ENCODE results near the gene NR3C2. TPM values are rescaled to one million over a fixed set of nuclear protein-coding genes. Genes with fewer than 3 reads are reported as not detected.

The NR3C2 gene
- polyA plus RNA-seq, 3 donors, result 0.09 to 0.27 (median 0.20) TPM

DNA sequence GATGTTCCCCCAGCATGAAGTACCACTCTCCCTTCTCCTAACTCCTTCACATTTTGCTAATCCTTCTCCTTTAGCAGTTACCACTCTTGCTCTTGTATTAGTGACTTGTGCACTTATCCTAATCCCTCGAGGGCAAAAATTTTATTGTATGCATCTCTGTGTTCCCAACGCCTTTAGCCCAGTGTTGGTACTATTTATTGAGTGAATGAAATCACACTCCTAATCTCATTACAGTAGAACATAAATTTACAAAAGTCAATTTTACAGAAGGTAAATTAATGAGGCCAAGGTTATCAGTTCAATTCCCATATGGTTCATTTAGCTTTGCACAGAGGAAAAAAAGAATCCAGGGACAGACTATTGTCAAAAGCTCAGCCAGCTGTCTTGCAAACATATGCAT, 178.4 kb downstream of the NR3C2 start:
- Mint-ChIP-seq H3K4me3 (no peak overlapping the region), H3K9me3 (peaks cover 1 to 11% (median 2%) of the 10 kb centered on the region in 7 donors), H3K27ac (no peak overlapping the region), H3K36me3 (no peaks in the 10 kb centered on the region), H3K27me3 (ENCODE audit: low read depth in 3 of 3) (no peaks in the 10 kb centered on the region), H3K4me1 (no peaks in the 10 kb centered on the region)
- Histone ChIP-seq H3K9me3 (replicated peaks in 1 of 2; ENCODE audit: control insufficient read depth in 1 of 2, insufficient read depth in 1 of 2, low read length in 2 of 2) (peaks cover 4% of the 10 kb centered on the region in 2 donors), H3K27me3 (ENCODE audit: control insufficient read depth in 2 of 2, insufficient read depth in 2 of 2, low read length in 2 of 2) (no peaks in the 10 kb centered on the region), H2AFZ (ENCODE audit: insufficient read depth, low read depth, low read length, poor library complexity, severe bottlenecking) (no peak overlapping the region), H3K9ac (ENCODE audit: insufficient read depth, low read length, poor library complexity, severe bottlenecking) (no peak overlapping the region), H4K20me1 (ENCODE audit: insufficient read depth, low read length) (no peaks in the 10 kb centered on the region), H3K4me2 (replicated peaks; ENCODE audit: extremely low read depth, low read length, poor library complexity, severe bottlenecking) (no peak overlapping the region), H3K27ac (ENCODE audit: low read depth in 1 of 2, low read length in 2 of 2) (no peak overlapping the region), H3K36me3 (replicated peaks in 1 of 2; ENCODE audit: control insufficient read depth in 1 of 2, insufficient read depth in 2 of 2, low read length in 2 of 2) (no peaks in the 10 kb centered on the region), H3K4me3 (replicated peaks in 1 of 3; ENCODE audit: low read depth in 2 of 3, low read length in 3 of 3) (no peak overlapping the region), H3K79me2 (ENCODE audit: insufficient read depth, low read length) (no peaks in the 10 kb centered on the region), H3K4me1 (ENCODE audit: control insufficient read depth in 1 of 2, insufficient read depth in 2 of 2, low read length in 2 of 2) (no peaks in the 10 kb centered on the region)
- TF ChIP-seq, protein P1, sequence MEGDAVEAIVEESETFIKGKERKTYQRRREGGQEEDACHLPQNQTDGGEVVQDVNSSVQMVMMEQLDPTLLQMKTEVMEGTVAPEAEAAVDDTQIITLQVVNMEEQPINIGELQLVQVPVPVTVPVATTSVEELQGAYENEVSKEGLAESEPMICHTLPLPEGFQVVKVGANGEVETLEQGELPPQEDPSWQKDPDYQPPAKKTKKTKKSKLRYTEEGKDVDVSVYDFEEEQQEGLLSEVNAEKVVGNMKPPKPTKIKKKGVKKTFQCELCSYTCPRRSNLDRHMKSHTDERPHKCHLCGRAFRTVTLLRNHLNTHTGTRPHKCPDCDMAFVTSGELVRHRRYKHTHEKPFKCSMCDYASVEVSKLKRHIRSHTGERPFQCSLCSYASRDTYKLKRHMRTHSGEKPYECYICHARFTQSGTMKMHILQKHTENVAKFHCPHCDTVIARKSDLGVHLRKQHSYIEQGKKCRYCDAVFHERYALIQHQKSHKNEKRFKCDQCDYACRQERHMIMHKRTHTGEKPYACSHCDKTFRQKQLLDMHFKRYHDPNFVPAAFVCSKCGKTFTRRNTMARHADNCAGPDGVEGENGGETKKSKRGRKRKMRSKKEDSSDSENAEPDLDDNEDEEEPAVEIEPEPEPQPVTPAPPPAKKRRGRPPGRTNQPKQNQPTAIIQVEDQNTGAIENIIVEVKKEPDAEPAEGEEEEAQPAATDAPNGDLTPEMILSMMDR (IDR thresholded peaks at IDR 0.05), result no peak
- intact Hi-C loops (cut with micrococcal nuclease), result no loop called here
- no peak for DNase-seq
- WGBS (ENCODE audit: insufficient coverage), result no CpG with 5 or more reads among the region's 2 CpGs

- Mint-ChIP-seq H3K9me3 (peaks cover 1 to 11% (median 2%) of the 10 kb centered on the region in 7 donors), H3K4me3 (no peak overlapping the region), H3K27me3 (ENCODE audit: low read depth in 3 of 3) (no peaks in the 10 kb centered on the region), H3K27ac (no peak overlapping the region), H3K4me1 (no peaks in the 10 kb centered on the region), H3K36me3 (no peaks in the 10 kb centered on the region)
- no peak overlapping the region for H3K4me3 ChIP-seq (replicated peaks in 1 of 3; ENCODE audit: low read depth in 2 of 3, low read length in 3 of 3)
- H2AFZ ChIP-seq (ENCODE audit: insufficient read depth, low read depth, low read length, poor library complexity, severe bottlenecking), result no peak overlapping the region
- no peak overlapping the region for H3K4me2 ChIP-seq (replicated peaks; ENCODE audit: extremely low read depth, low read length, poor library complexity, severe bottlenecking)
- no peak overlapping the region for H3K27ac ChIP-seq (ENCODE audit: low read depth in 1 of 2, low read length in 2 of 2)
- no peaks in the 10 kb centered on the region for H3K79me2 ChIP-seq (ENCODE audit: insufficient read depth, low read length)
- no peaks in the 10 kb centered on the region for H3K27me3 ChIP-seq (ENCODE audit: control insufficient read depth in 2 of 2, insufficient read depth in 2 of 2, low read length in 2 of 2)
- no peaks in the 10 kb centered on the region for H3K4me1 ChIP-seq (ENCODE audit: control insufficient read depth in 1 of 2, insufficient read depth in 2 of 2, low read length in 2 of 2)
- intact Hi-C loops (cut with micrococcal nuclease), result no loop called here
- no peaks in the 10 kb centered on the region for H3K36me3 ChIP-seq (replicated peaks in 1 of 2; ENCODE audit: control insufficient read depth in 1 of 2, insufficient read depth in 2 of 2, low read length in 2 of 2)
- H3K9ac ChIP-seq (ENCODE audit: insufficient read depth, low read length, poor library complexity, severe bottlenecking), result no peak overlapping the region
- no peaks in the 10 kb centered on the region for H4K20me1 ChIP-seq (ENCODE audit: insufficient read depth, low read length)
- peaks cover 4% of the 10 kb centered on the region in 2 donors for H3K9me3 ChIP-seq (replicated peaks in 1 of 2; ENCODE audit: control insufficient read depth in 1 of 2, insufficient read depth in 1 of 2, low read length in 2 of 2)
- no peak for DNase-seq
- 94% methylated on average over 2 of the region's 4 CpGs for WGBS (ENCODE audit: insufficient coverage)
- TF ChIP-seq, protein P1 (IDR thresholded peaks at IDR 0.05), result no peak
Measured at GRCh38 chr4:148263127-148263526, 179.1 kb downstream of the NR3C2 start.
